ENCODE results near the gene ABCD4. TPM values are rescaled to one million over a fixed set of nuclear protein-coding genes. Genes with fewer than 3 reads are reported as not detected.

The ABCD4 gene
- polyA plus RNA-seq, 1 of the 3 experiments (the other 2 are of a cell fraction): 37.0 TPM

DNA sequence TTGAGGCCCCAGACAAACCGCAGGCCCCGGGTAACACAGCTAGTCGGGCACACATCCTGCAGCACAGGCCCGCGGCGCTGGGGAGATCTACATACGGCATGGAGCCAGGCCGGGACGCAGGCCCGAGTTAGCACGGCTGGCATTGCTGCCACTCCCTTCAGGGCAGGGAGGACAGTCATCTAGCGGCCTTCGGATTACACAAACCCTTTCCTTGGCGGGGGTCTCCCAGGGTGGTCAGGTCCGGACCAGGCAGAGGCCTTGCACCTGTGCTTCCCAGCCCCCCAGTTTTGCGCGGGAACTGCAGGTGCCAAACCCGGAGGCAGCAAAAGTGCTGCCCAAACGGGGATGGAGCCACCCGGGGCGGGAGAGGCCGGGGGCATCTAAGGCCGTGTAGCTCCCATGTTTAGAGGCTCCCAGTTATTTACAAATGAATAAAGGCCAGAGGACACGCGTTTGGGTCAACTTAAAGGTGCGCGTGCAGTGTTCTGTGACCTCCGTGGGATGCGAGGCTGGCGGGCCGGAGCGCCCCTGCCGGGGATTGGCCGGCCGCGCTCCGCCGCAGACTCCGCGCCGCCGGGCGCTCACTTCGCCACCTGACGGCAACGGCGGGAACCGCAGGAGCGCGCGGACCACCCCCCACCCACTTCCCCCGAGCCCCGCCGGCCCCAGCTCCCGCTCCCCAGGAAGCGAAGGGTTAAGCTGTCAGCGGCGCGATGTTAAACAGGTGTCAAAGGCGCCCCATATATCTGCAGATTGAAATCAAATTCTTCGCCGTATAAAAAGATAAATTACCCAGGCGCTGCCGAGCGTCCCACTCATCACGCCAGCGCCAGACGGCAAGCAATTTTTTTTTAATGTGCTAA, 45.4 kb downstream of the ABCD4 start:
- Histone ChIP-seq H3K9ac (peak overlapping the region; percentile 23; the same call in 1 of the 2 replicates), H2AFZ (ENCODE audit: low read depth) (peak overlapping the region; percentile 94), H3K9me3 (no peaks in the 10 kb centered on the region), H4K20me1 (ENCODE audit: insufficient read depth) (no peaks in the 10 kb centered on the region), H3K4me3 (ENCODE audit: low read depth in 2 of 2, low read length in 1 of 2) (peak overlapping the region; percentile 45 to 81), H3K27ac (ENCODE audit: low read depth in 2 of 2, low read length in 1 of 2) (no peak overlapping the region), H3K9me2 (no peaks in the 10 kb centered on the region), H3K4me2 (peak overlapping the region; percentile 99), H3F3A (replicated peaks; ENCODE audit: insufficient read depth) (no peaks in the 10 kb centered on the region), H3K36me3 (replicated peaks in 1 of 2; ENCODE audit: control insufficient read depth in 1 of 2, insufficient read depth in 2 of 2, low read length in 1 of 2) (no peaks in the 10 kb centered on the region), H3K27me3 (ENCODE audit: insufficient read depth) (peaks cover 47% of the 10 kb centered on the region), H3K79me2 (ENCODE audit: insufficient read depth) (no peaks in the 10 kb centered on the region), H3K4me1 (ENCODE audit: control insufficient read depth in 1 of 2, insufficient read depth in 2 of 2, low read depth in 1 of 2, low read length in 1 of 2) (peaks cover 0 to 16% of the 10 kb centered on the region in 2 experiments; a peak in 1 of 4 replicates)
- WGBS (ENCODE audit: low lambda C conversion rate): 17% methylated on average over 26 of the region's 68 CpGs
- no peak for TF ChIP-seq FOXM1 (IDR thresholded peaks at IDR 0.05; ENCODE audit: low read depth)
- peak; percentile 87 for TF ChIP-seq GATA2 (CRISPR knock-in tag; IDR thresholded peaks at IDR 0.05)
- TF ChIP-seq YY1 (IDR thresholded peaks at IDR 0.05; ENCODE audit: low read depth): no peak
- peak; percentile 40 for TF ChIP-seq RAD21 (IDR thresholded peaks at IDR 0.05; ENCODE audit: low read length)
- peak; percentile 40; the same call in 1 of the 2 replicates for TF ChIP-seq SMC3 (IDR thresholded peaks at IDR 0.05; ENCODE audit: low read depth, low read length)
- TF ChIP-seq, protein P1, sequence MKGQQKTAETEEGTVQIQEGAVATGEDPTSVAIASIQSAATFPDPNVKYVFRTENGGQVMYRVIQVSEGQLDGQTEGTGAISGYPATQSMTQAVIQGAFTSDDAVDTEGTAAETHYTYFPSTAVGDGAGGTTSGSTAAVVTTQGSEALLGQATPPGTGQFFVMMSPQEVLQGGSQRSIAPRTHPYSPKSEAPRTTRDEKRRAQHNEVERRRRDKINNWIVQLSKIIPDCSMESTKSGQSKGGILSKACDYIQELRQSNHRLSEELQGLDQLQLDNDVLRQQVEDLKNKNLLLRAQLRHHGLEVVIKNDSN (IDR thresholded peaks at IDR 0.05; ENCODE audit: borderline replicate concordance, low read depth): no peak
- TF ChIP-seq EP300 (IDR thresholded peaks at IDR 0.05; ENCODE audit: borderline replicate concordance in 1 of 2, low read depth in 1 of 2, low read length in 1 of 2): peak in 1 of 2 experiments; percentile 74; a peak in 2 of 4 replicates
- TF ChIP-seq, protein P2, sequence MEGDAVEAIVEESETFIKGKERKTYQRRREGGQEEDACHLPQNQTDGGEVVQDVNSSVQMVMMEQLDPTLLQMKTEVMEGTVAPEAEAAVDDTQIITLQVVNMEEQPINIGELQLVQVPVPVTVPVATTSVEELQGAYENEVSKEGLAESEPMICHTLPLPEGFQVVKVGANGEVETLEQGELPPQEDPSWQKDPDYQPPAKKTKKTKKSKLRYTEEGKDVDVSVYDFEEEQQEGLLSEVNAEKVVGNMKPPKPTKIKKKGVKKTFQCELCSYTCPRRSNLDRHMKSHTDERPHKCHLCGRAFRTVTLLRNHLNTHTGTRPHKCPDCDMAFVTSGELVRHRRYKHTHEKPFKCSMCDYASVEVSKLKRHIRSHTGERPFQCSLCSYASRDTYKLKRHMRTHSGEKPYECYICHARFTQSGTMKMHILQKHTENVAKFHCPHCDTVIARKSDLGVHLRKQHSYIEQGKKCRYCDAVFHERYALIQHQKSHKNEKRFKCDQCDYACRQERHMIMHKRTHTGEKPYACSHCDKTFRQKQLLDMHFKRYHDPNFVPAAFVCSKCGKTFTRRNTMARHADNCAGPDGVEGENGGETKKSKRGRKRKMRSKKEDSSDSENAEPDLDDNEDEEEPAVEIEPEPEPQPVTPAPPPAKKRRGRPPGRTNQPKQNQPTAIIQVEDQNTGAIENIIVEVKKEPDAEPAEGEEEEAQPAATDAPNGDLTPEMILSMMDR (IDR thresholded peaks at IDR 0.05): peak; percentile 83
- TF ChIP-seq, protein P3, sequence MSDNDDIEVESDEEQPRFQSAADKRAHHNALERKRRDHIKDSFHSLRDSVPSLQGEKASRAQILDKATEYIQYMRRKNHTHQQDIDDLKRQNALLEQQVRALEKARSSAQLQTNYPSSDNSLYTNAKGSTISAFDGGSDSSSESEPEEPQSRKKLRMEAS (IDR thresholded peaks at IDR 0.05; ENCODE audit: low read depth): no peak
- TF ChIP-seq CHD2 (IDR thresholded peaks at IDR 0.05; ENCODE audit: low read length, partially characterized antibody): peak; percentile 5
- TF ChIP-seq MXI1 (IDR thresholded peaks at IDR 0.05; ENCODE audit: low read depth, low read length): peak; percentile 54; the same call in 1 of the 2 replicates
- DNase-seq: peak; percentile 95
- ChIA-PET CTCF (interaction anchor here (0.6 to 4.0 kb wide), 51 partner anchors 8 to 1100 kb away, joined by 3 to 35 read pairs (median 5); partner anchors contain the start of genes ABCD4 and VSX2), POLR2A (no interaction called here)

DNA sequence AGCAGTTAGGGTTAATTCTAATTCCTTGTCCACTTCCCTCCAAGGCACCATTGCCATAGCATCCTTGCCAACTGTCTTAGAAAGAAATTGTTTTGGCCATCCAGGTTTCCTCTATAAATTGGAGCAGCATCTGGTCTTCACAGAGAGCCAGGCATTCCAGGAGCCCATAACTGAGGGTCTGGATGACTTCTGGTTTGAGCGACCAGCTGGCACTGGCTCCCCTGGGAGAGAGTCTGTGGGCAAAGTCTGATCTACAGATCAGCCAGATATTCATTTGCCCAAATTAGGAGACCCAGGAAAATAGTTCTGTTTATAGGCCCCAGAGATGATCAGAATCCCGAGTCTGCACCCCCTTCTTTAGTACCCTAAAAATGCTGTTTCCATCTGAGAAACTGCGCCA, 47.5 kb downstream of the ABCD4 start:
- CTCF ChIA-PET: interaction anchor here (0.6 to 3.8 kb wide), 10 partner anchors 8 to 327 kb away, joined by 3 to 20 read pairs (median 3); no protein-coding TSS in a partner anchor
- Histone ChIP-seq H3K4me2 (no peak overlapping the region), H3K27me3 (ENCODE audit: insufficient read depth) (peaks cover 51% of the 10 kb centered on the region), H3K36me3 (replicated peaks in 1 of 2; ENCODE audit: control insufficient read depth in 1 of 2, insufficient read depth in 2 of 2, low read length in 1 of 2) (no peaks in the 10 kb centered on the region), H3F3A (replicated peaks; ENCODE audit: insufficient read depth) (no peaks in the 10 kb centered on the region), H3K4me3 (ENCODE audit: low read depth in 2 of 2, low read length in 1 of 2) (no peak overlapping the region), H3K27ac (ENCODE audit: low read depth in 2 of 2, low read length in 1 of 2) (no peak overlapping the region), H3K9me2 (no peaks in the 10 kb centered on the region), H3K4me1 (ENCODE audit: control insufficient read depth in 1 of 2, insufficient read depth in 2 of 2, low read depth in 1 of 2, low read length in 1 of 2) (peaks cover 0 to 16% of the 10 kb centered on the region in 2 experiments; a peak in 1 of 4 replicates), H3K9ac (no peak overlapping the region), H2AFZ (ENCODE audit: low read depth) (no peak overlapping the region), H4K20me1 (ENCODE audit: insufficient read depth) (no peaks in the 10 kb centered on the region), H3K79me2 (ENCODE audit: insufficient read depth) (no peaks in the 10 kb centered on the region), H3K9me3 (no peaks in the 10 kb centered on the region)
- DNase-seq: no peak
- TF ChIP-seq RCOR1 (IDR thresholded peaks at IDR 0.05; ENCODE audit: low read length) (0 out of 2 replicates have a peak, but pooled peaks have one; percentile 40), TCF12 (IDR thresholded peaks at IDR 0.05) (no peak)
- POLR2A ChIA-PET: no interaction called here
- WGBS (ENCODE audit: low lambda C conversion rate): 36% methylated on average over 3 of the region's 3 CpGs

All from SK-N-SH (cell line).